RWPE2 (cell line): Measurements from ENCODE around the gene CLMN.

Experiments used
- ATAC-seq: fragments of 200-7000 bp; cut with Tn5 transposase; 3 replicates; pipeline ENCODE4 v1.9.1; 2021; ENCODE audit warnings: low read depth
- DNase-seq: peaks from one replicate; pipeline ENCODE4 v3.0.0-alpha.2; 2020; ENCODE audit warnings: low spot score
- H3K27ac ChIP-seq: fragments of 450-650 bp; 2 replicates; pipeline ENCODE4 v1.5.1; 2017; ENCODE audit warnings: mild to moderate bottlenecking; ENCODE audit not compliant: poor library complexity, severe bottlenecking
- H3K27me3 ChIP-seq: fragments of 250-450 bp; sonication (Bioruptor Pico); 2 replicates; pipeline ENCODE4 v1.5.1; 2021; ENCODE audit warnings: mild to moderate bottlenecking, moderate library complexity; ENCODE audit not compliant: insufficient read depth, poor library complexity, severe bottlenecking
- H3K36me3 ChIP-seq: fragments of 250-450 bp; sonication (Bioruptor Pico); 2 replicates; pipeline ENCODE4 v1.5.1; 2020; ENCODE audit warnings: low read depth, mild to moderate bottlenecking, moderate library complexity
- H3K4me1 ChIP-seq: fragments of 250-450 bp; sonication (Bioruptor Pico); 2 replicates; pipeline ENCODE4 v1.5.1; 2021; ENCODE audit warnings: mild to moderate bottlenecking, moderate library complexity; ENCODE audit not compliant: insufficient read depth, poor library complexity, severe bottlenecking
- H3K4me3 ChIP-seq: fragments of 250-450 bp; sonication (Bioruptor Pico); 2 replicates; pipeline ENCODE4 v1.5.1; 2021; ENCODE audit warnings: mild to moderate bottlenecking, moderate library complexity; ENCODE audit not compliant: severe bottlenecking
- H3K9me3 ChIP-seq: fragments of 250-450 bp; sonication (Bioruptor Pico); 2 replicates; pipeline ENCODE4 v1.5.1; 2021; ENCODE audit warnings: mild to moderate bottlenecking, moderate library complexity; ENCODE audit not compliant: severe bottlenecking
- CTCF ChIP-seq: fragments of 450-650 bp; IDR thresholded peaks from one replicate; pipeline ENCODE4 v1.5.1; 2017; ENCODE audit warnings: mild to moderate bottlenecking, moderate library complexity; ENCODE audit not compliant: poor library complexity, severe bottlenecking

Gene CLMN

DNA sequence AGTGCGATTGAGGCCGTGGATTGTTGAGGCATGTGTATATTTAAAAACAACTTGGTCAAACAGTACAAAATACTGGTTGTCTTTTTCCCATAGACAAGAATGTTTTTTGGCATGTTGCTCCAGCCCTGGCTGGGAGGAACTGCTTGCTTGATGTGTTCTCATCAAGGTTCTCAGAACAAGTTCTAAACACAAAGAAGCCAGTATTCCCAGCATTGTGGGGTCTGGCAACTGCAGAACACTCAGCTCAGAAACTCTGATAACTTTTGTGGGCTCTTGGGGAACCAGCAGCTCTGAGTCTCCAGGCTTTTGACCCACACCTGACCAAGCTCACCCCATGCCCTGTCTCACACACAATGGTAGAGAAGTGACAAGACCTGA is 135.3 kb downstream of the CLMN start:
- no peak for DNase-seq

GRCh38 chr14:95183532-95184412 is 135.9 kb downstream of the CLMN start:
- no peak for DNase-seq
- Histone ChIP-seq H3K27ac (no peak overlapping the region), H3K4me3 (no peak overlapping the region), H3K9me3 (peaks cover 3% of the 10 kb centered on the region), H3K27me3 (no peaks in the 10 kb centered on the region), H3K36me3 (no peaks in the 10 kb centered on the region), H3K4me1 (no peaks in the 10 kb centered on the region)
- TF ChIP-seq CTCF: no peak
- ATAC-seq: no peak

More for the DNA sequence above, 135.3 kb downstream of the CLMN start:
- TF ChIP-seq CTCF: no peak
- no peaks in the 10 kb centered on the region for H3K4me1 ChIP-seq
- H3K4me3 ChIP-seq: no peak overlapping the region
- H3K27me3 ChIP-seq: no peaks in the 10 kb centered on the region
- no peaks in the 10 kb centered on the region for H3K36me3 ChIP-seq
- peaks cover 3% of the 10 kb centered on the region for H3K9me3 ChIP-seq
- H3K27ac ChIP-seq: no peak overlapping the region
- ATAC-seq: no peak

GRCh38 chr14:95183082-95183481 is 136.6 kb downstream of the CLMN start:
- Histone ChIP-seq H3K27ac (no peak overlapping the region), H3K9me3 (peaks cover 2% of the 10 kb centered on the region), H3K4me1 (no peaks in the 10 kb centered on the region), H3K36me3 (no peaks in the 10 kb centered on the region), H3K27me3 (no peaks in the 10 kb centered on the region), H3K4me3 (no peak overlapping the region)
- no peak for TF ChIP-seq CTCF
- DNase-seq (no peak), ATAC-seq (no peak)

- Histone ChIP-seq H3K27ac (no peak overlapping the region), H3K27me3 (no peaks in the 10 kb centered on the region), H3K4me1 (no peaks in the 10 kb centered on the region), H3K4me3 (no peak overlapping the region), H3K36me3 (no peaks in the 10 kb centered on the region), H3K9me3 (no peaks in the 10 kb centered on the region)
- no peak for TF ChIP-seq CTCF
- ATAC-seq: no peak
- no peak for DNase-seq
Observed at GRCh38 chr14:95182379-95182778, 137.3 kb downstream of the CLMN start.
